SW480 (cell line): Measurements from ENCODE around the gene S100A16.
"Not testable (repeated sequence)": the region's sequence is repeated elsewhere in the genome, so short reads cannot be mapped to it uniquely, and the experiment has no call there.

ENCODE experiments used
- DNase-seq: peaks from one replicate; pipeline ENCODE4 v3.0.0-alpha.2; 2016; ENCODE audit warnings: low spot score

The S100A16 gene

DNA sequence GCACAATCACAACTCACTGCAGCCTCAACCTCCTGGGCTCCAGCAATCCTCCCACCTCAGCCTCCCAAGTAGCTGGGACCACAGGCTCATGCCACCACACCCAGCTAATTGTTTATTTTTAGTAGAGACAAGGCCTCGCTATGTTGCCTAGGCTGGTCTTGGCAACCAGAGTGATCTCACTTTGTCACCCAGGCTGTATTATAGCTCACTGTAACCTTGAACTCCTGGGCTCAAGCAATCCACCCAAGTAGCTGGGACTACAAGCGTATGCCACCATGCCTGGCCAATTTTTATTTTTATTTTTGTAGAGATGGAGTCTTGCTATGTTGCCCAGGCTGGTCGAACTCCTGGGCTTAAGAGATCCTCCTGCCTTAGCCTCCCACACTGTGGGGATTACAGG, 50.9 kb downstream of the S100A16 start:
- DNase-seq = not testable (repeated sequence)

DNA sequence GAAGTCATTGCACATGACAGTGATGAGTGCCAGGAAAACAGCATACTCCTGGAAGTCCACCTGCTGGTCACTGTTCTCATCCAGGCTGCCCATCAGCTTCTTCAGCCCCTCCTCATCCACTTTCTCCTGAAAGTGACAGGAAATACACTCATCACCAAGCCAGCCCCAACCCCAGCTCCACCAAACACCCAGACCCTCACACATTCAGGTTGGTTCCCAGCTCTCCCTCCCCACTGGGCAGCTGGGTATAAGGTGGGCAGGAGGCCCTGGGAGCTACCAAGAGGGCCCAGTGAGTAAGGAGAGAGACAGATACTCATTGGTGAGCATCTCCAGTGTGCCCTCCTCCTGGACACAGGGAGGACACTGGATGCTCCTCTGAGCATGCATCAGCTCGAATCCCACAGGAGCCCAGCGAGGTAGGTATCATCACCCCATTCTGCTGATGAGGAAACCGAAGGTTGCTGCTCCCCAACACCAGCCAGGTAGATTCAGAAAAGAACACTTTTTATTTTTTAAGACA, 51.4 kb downstream of the S100A16 start:
- no peak for DNase-seq

DNA sequence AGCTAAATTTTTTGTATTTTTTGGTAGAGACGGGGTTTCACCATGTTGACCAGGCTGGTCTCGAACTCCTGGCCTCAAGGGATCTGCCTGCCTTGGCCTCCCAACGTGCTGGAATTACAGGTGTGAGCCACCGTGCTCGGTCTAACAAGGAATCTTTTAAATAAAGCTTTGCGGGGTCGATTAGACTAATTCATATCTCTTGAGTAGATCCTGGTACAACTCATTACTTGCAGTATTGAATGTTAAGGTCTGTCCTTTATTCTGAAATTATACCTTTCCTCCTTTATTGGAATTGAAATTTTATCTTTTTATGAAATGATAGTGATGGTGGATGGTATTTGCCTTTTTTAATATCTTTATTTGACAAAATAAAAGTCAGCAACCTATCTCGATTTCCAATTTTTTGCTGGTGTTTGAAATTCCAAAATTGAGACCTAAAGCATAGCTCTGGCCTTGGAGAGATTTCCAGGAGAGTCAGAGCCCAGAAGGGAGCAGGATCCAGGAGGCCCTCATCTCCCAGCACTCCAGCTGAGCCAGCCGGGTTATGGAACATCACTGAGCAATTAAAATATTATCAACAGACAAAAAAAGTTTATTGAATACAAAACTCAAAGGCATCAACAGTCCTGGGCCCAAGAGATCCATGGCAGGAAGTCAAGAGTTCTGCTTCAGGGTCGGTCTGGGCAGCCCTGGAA, 52.0 kb downstream of the S100A16 start:
- no peak for DNase-seq

DNA sequence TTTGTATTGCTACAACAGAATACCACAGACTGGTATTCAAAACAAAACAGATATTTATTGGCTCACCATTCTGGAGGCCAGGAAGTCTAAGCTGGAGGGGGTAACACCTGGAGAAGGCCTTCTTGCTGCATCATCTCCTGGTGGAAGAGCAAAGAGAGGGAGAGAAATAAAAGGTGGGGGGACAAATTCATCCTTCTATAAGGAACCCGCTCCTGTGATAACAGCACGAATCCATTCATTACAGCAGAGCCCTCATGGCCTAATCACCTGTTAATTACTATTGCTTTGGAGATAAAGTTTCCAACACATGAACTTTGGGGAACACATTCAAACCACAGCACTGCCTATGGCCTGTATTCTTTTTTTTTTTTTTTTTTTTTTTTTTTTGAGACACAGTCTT, 52.7 kb downstream of the S100A16 start:
- DNase-seq = no peak

DNA sequence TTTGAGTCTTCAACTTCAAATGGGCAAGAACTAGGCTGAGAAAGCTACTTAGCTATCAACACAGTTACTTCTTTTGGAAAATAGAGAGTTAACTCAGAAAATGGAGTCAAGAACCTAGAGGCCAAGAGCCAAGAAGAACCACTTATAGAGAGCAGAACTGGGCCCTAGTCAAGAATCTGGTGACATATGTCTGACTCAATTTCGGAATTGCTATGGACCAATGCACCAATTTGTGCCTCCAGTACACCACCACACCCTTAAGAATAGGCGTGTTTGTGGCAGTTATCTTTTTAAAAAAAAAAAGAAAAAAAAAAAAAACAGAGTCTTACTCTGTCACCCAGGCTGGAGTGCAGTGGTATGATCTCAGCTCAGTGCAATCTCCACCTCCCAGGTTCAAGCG, 55.1 kb downstream of the S100A16 start:
- no peak for DNase-seq
